ENCODE measurements around the gene PLLP. TPM values are rescaled to one million over a fixed set of nuclear protein-coding genes. Genes with fewer than 3 reads are reported as not detected.
A peak's percentile ranks its signal among the peaks of the same experiment; 100 is the strongest.

Gene PLLP
- total RNA-seq (ENCODE audit: low replicate concordance) = 4.9 and 5.1 TPM in 2 replicates
- long read RNA-seq, partial matches to known transcripts = 0 of 3 reads
- long read RNA-seq, other reads (novel, unspliced or antisense) = 1 of 3 reads

- Mint-ChIP-seq H3K4me1 (ENCODE audit: unreplicated experiment) (no peaks in the 10 kb centered on the region), H3K36me3 (no peaks in the 10 kb centered on the region), H3K4me3 (peak within 1 kb of the TSS; percentile 87), H3K27me3 (peaks cover 40% of the 10 kb centered on the region), H3K27ac (peak within 1 kb of the TSS; percentile 85), H3K9me3 (no peaks in the 10 kb centered on the region)
- no peak for TF ChIP-seq CTCF (conservative IDR thresholded peaks at IDR 0.05)
- DNase-seq (ENCODE audit: extremely low spot score, unreplicated experiment) = no peak
These were observed at the start of gene PLLP for GRCh38 chr16:57284209-57284951. Gene PLLP (minus strand): TSS chr16:57284672. CDS start chr16:57284540, 132 bp downstream.

- Mint-ChIP-seq H3K27me3 (peaks cover 6% of the 10 kb centered on the region), H3K36me3 (no peaks in the 10 kb centered on the region), H3K4me1 (ENCODE audit: unreplicated experiment) (no peaks in the 10 kb centered on the region), H3K27ac (no peak overlapping the region), H3K9me3 (no peaks in the 10 kb centered on the region), H3K4me3 (no peak overlapping the region)
- no peak for TF ChIP-seq CTCF (conservative IDR thresholded peaks at IDR 0.05)
- DNase-seq (ENCODE audit: extremely low spot score, unreplicated experiment) = no peak
These were observed 48.9 kb upstream of the PLLP start for GRCh38 chr16:57333402-57333801.

- Mint-ChIP-seq H3K27ac (no peak overlapping the region), H3K4me1 (ENCODE audit: unreplicated experiment) (no peaks in the 10 kb centered on the region), H3K27me3 (peaks cover 6% of the 10 kb centered on the region), H3K9me3 (no peaks in the 10 kb centered on the region), H3K36me3 (no peaks in the 10 kb centered on the region), H3K4me3 (no peak overlapping the region)
- no peak for DNase-seq (ENCODE audit: extremely low spot score, unreplicated experiment)
- no peak for TF ChIP-seq CTCF (conservative IDR thresholded peaks at IDR 0.05)
These were observed 46.9 kb upstream of the PLLP start for GRCh38 chr16:57331355-57331754.

GRCh38 chr16:57329718-57330327, 45.4 kb upstream of the PLLP start:
- H3K4me1 Mint-ChIP-seq (ENCODE audit: unreplicated experiment) = no peaks in the 10 kb centered on the region
- no peaks in the 10 kb centered on the region for H3K27me3 Mint-ChIP-seq
- H3K36me3 Mint-ChIP-seq = no peaks in the 10 kb centered on the region
- TF ChIP-seq CTCF (conservative IDR thresholded peaks at IDR 0.05) = no peak
- H3K9me3 Mint-ChIP-seq = no peaks in the 10 kb centered on the region
- H3K4me3 Mint-ChIP-seq = no peak overlapping the region
- no peak overlapping the region for H3K27ac Mint-ChIP-seq
- DNase-seq (ENCODE audit: extremely low spot score, unreplicated experiment) = no peak

- H3K27ac Mint-ChIP-seq = no peak overlapping the region
- no peaks in the 10 kb centered on the region for H3K4me1 Mint-ChIP-seq (ENCODE audit: unreplicated experiment)
- no peaks in the 10 kb centered on the region for H3K27me3 Mint-ChIP-seq
- no peak overlapping the region for H3K4me3 Mint-ChIP-seq
- TF ChIP-seq CTCF (conservative IDR thresholded peaks at IDR 0.05) = no peak
- DNase-seq (ENCODE audit: extremely low spot score, unreplicated experiment) = no peak
- H3K9me3 Mint-ChIP-seq = no peaks in the 10 kb centered on the region
- H3K36me3 Mint-ChIP-seq = no peaks in the 10 kb centered on the region
These were observed 41.0 kb upstream of the PLLP start for GRCh38 chr16:57325458-57325857.

Measured in type B pancreatic cell (in vitro differentiated cells).